ENCODE measurements around the gene ATP5PD. TPM values are rescaled to one million over a fixed set of nuclear protein-coding genes. Genes with fewer than 3 reads are reported as not detected.

ATP5PD gene
- polyA plus RNA-seq (2013, experiment 1 of 2) = 488 TPM
- polyA plus RNA-seq (2013, experiment 2 of 2) = 495 TPM

DNA sequence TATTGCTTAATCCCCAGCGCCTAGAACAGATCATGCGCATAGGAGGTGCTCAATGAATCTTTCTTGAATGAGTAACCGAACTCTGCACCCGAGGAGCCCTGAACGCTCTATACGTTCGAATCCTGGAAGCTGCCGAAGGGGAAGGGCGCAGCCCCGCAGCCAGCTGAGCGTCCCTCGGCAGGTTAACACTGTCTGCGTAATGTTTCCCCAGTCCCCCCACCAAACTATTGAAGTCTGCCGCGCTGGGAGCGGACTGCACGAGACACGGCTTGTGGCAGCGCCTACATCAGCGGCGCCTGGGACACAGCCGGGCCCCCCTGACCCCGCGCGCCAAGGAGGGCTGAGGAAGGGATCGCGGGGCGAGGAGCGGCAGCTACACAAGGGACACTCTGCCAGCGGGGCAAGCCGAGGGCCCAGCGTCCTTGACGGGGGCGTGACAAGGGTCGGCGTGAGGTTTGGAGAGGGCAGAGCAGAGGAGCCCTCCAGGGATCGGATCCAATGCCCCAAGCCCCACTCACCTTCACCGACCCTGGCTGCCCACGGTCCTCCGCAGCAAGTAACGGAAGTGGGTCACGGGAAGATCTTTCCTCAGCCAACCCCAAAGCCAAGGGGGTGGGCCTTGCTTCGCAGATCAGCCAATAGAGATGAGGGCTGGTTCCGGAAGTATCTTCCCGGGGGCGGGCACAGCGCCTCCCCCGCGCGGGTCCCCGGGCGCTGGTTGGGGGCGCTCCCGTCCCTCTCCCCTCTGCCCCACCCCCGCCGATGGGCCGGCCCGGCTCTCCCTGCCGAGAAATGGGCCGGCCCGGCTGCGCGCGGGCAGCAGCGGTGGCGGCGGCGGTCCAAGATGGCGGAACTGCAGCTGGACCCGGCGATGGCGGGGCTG is at the start of gene ATP5PD, which contains the start of gene KCTD2:
Gene ATP5PD (minus strand): TSS at position 563 of the 883 bp plus-strand sequence. CDS start 4,319 bp downstream, outside the sequence.
Gene KCTD2 (plus strand): TSS at position 819 of the 883 bp plus-strand sequence. CDS start 26 bp downstream, at position 845.
- Histone ChIP-seq H3K4me2 (ENCODE audit: low read length, poor library complexity, severe bottlenecking) (peak within 1 kb of the TSS; percentile 94), H2BK120ac (ENCODE audit: low read depth, low read length) (peak within 1 kb of the TSS; percentile 78), H3K4me3 (ENCODE audit: insufficient read depth in 1 of 2, low read depth in 1 of 2, low read length in 2 of 2) (peak within 1 kb of the TSS; percentile 96 to 100), H4K91ac (ENCODE audit: low read length) (peak within 1 kb of the TSS; percentile 94), H3K36me3 (ENCODE audit: control insufficient read depth in 1 of 2, insufficient read depth in 2 of 2, low read depth in 1 of 2, low read length in 2 of 2) (peaks cover 7 to 29% of the 10 kb centered on the region in 2 experiments), H3K23ac (ENCODE audit: low read length in 2 of 2) (peak within 1 kb of the TSS in 1 of 2 experiments; percentile 91), H3K79me1 (replicated peaks; ENCODE audit: low read length, poor library complexity, severe bottlenecking) (peaks cover 16% of the 10 kb centered on the region), H2BK15ac (ENCODE audit: low read depth, poor library complexity, severe bottlenecking) (peak within 1 kb of the TSS; percentile 96), H3K18ac (ENCODE audit: low read depth in 1 of 2, low read length in 2 of 2) (peak within 1 kb of the TSS; percentile 92 to 97), H3K9me3 (ENCODE audit: control insufficient read depth, low read length) (no peaks in the 10 kb centered on the region), H2AK5ac (ENCODE audit: low read length, severe bottlenecking) (no peak within 1 kb of the TSS), H3K27me3 (ENCODE audit: control insufficient read depth in 1 of 2, insufficient read depth in 1 of 2, low read length in 2 of 2) (no peaks in the 10 kb centered on the region), H4K8ac (ENCODE audit: low read length) (peak within 1 kb of the TSS; percentile 99), H2BK5ac (ENCODE audit: low read depth, low read length, poor library complexity, severe bottlenecking) (peak within 1 kb of the TSS; percentile 68), H3K4ac (ENCODE audit: low read depth in 1 of 2, low read length in 2 of 2) (peak within 1 kb of the TSS; percentile 88 to 95), H3K27ac (ENCODE audit: low read length, poor library complexity, severe bottlenecking) (peak within 1 kb of the TSS; percentile 93), H2AFZ (ENCODE audit: low read depth, low read length) (peak within 1 kb of the TSS; percentile 98), H3K14ac (ENCODE audit: low read length in 2 of 2) (peak within 1 kb of the TSS in 1 of 2 experiments; percentile 99), H3K9ac (ENCODE audit: low read length) (peak within 1 kb of the TSS; percentile 100), H3K4me1 (ENCODE audit: control insufficient read depth, insufficient read depth, low read depth, low read length) (peaks cover 4% of the 10 kb centered on the region), H2BK12ac (ENCODE audit: low read length in 2 of 2) (peak within 1 kb of the TSS; percentile 28 to 72)
- WGBS = under 1% methylated on average over 51 of the region's 72 CpGs
- DNase-seq = peak; percentile 98

DNA sequence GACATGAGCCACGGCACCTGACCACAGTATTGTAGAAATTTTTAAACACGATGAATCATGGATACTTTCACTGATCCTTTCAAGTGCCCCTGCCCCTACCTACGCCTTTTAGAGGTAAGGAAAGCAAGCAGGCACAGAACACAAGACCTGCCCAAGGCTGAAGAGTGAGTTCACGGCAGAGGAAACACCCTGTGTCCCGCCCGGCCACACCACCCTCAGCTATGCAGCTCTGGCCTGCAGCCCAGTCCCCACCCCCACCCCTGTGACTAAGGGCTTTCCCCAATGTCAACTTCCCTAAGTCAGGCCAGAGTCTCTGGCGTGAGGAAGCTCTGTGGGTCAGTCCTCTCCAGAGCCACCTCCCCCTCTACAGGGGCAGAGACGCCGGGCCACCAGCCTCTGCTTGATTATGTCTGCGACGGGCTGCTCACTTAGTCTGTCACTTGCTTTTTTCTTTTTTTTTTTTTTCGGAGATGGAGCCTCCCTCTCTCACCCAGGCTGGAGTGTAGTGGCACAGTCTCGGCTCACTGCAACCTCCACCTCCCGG is 49.4 kb upstream of the ATP5PD start:
- 30% methylated on average over 12 of the region's 14 CpGs for WGBS
- Histone ChIP-seq H2BK5ac (ENCODE audit: low read depth, low read length, poor library complexity, severe bottlenecking) (no peak overlapping the region), H3K4me2 (ENCODE audit: low read length, poor library complexity, severe bottlenecking) (peak overlapping the region; percentile 7), H3K9ac (ENCODE audit: low read length) (no peak overlapping the region), H4K91ac (ENCODE audit: low read length) (no peak overlapping the region), H3K18ac (ENCODE audit: low read depth in 1 of 2, low read length in 2 of 2) (peak overlapping the region in 1 of 2 experiments; percentile 68), H3K4me1 (ENCODE audit: control insufficient read depth, insufficient read depth, low read depth, low read length) (peaks cover 32% of the 10 kb centered on the region), H3K4me3 (ENCODE audit: insufficient read depth in 1 of 2, low read depth in 1 of 2, low read length in 2 of 2) (no peak overlapping the region), H3K79me1 (replicated peaks; ENCODE audit: low read length, poor library complexity, severe bottlenecking) (peaks cover 11% of the 10 kb centered on the region), H3K27ac (ENCODE audit: low read length, poor library complexity, severe bottlenecking) (no peak overlapping the region), H2BK12ac (ENCODE audit: low read length in 2 of 2) (peak overlapping the region; percentile 7 to 16), H2AK5ac (ENCODE audit: low read length, severe bottlenecking) (no peak overlapping the region), H2AFZ (ENCODE audit: low read depth, low read length) (no peak overlapping the region), H3K4ac (ENCODE audit: low read depth in 1 of 2, low read length in 2 of 2) (no peak overlapping the region), H2BK120ac (ENCODE audit: low read depth, low read length) (no peak overlapping the region), H3K36me3 (ENCODE audit: control insufficient read depth in 1 of 2, insufficient read depth in 2 of 2, low read depth in 1 of 2, low read length in 2 of 2) (peaks cover 18 to 57% of the 10 kb centered on the region in 2 experiments), H3K23ac (ENCODE audit: low read length in 2 of 2) (no peak overlapping the region), H3K9me3 (ENCODE audit: control insufficient read depth, low read length) (no peaks in the 10 kb centered on the region), H2BK15ac (ENCODE audit: low read depth, poor library complexity, severe bottlenecking) (peak overlapping the region; percentile 33), H4K8ac (ENCODE audit: low read length) (no peak overlapping the region), H3K27me3 (ENCODE audit: control insufficient read depth in 1 of 2, insufficient read depth in 1 of 2, low read length in 2 of 2) (no peaks in the 10 kb centered on the region), H3K14ac (ENCODE audit: low read length in 2 of 2) (no peak overlapping the region)
- DNase-seq = peak; percentile 84

GRCh38 chr17:75094871-75095399 is 48.2 kb upstream of the ATP5PD start:
- no peak for DNase-seq
- H2BK12ac ChIP-seq (ENCODE audit: low read length in 2 of 2) = no peak overlapping the region
- 86% methylated on average over 16 of the region's 16 CpGs for WGBS

More at GRCh38 chr17:75094871-75095399, 48.2 kb upstream of the ATP5PD start:
- H2BK120ac ChIP-seq (ENCODE audit: low read depth, low read length) = no peak overlapping the region
- peak overlapping the region; percentile 71 for H4K91ac ChIP-seq (ENCODE audit: low read length)
- H3K9ac ChIP-seq (ENCODE audit: low read length) = no peak overlapping the region
- H3K27me3 ChIP-seq (ENCODE audit: control insufficient read depth in 1 of 2, insufficient read depth in 1 of 2, low read length in 2 of 2) = no peaks in the 10 kb centered on the region
- H3K27ac ChIP-seq (ENCODE audit: low read length, poor library complexity, severe bottlenecking) = no peak overlapping the region
- no peak overlapping the region for H3K23ac ChIP-seq (ENCODE audit: low read length in 2 of 2)
- no peak overlapping the region for H2AFZ ChIP-seq (ENCODE audit: low read depth, low read length)
- peak overlapping the region in 1 of 2 experiments; percentile 21 for H3K18ac ChIP-seq (ENCODE audit: low read depth in 1 of 2, low read length in 2 of 2)
- H3K4ac ChIP-seq (ENCODE audit: low read depth in 1 of 2, low read length in 2 of 2) = no peak overlapping the region
- H2BK5ac ChIP-seq (ENCODE audit: low read depth, low read length, poor library complexity, severe bottlenecking) = no peak overlapping the region
- H3K9me3 ChIP-seq (ENCODE audit: control insufficient read depth, low read length) = no peaks in the 10 kb centered on the region
- no peak overlapping the region for H3K14ac ChIP-seq (ENCODE audit: low read length in 2 of 2)
- peak overlapping the region; percentile 44 for H2BK15ac ChIP-seq (ENCODE audit: low read depth, poor library complexity, severe bottlenecking)
- no peak overlapping the region for H3K4me3 ChIP-seq (ENCODE audit: insufficient read depth in 1 of 2, low read depth in 1 of 2, low read length in 2 of 2)
- H3K79me1 ChIP-seq (replicated peaks; ENCODE audit: low read length, poor library complexity, severe bottlenecking) = peaks cover 16% of the 10 kb centered on the region
- H3K36me3 ChIP-seq (ENCODE audit: control insufficient read depth in 1 of 2, insufficient read depth in 2 of 2, low read depth in 1 of 2, low read length in 2 of 2) = peaks cover 10 to 45% of the 10 kb centered on the region in 2 experiments
- no peak overlapping the region for H3K4me2 ChIP-seq (ENCODE audit: low read length, poor library complexity, severe bottlenecking)
- H3K4me1 ChIP-seq (ENCODE audit: control insufficient read depth, insufficient read depth, low read depth, low read length) = peaks cover 41% of the 10 kb centered on the region
- no peak overlapping the region for H4K8ac ChIP-seq (ENCODE audit: low read length)
- peak overlapping the region; percentile 43 for H2AK5ac ChIP-seq (ENCODE audit: low read length, severe bottlenecking)
